ENCODE results near the gene SEPTIN5.

GRCh38 chr22:19728271-19728670, 14.0 kb downstream of the SEPTIN5 start:
- TF ChIP-seq POLR2A (IDR thresholded peaks at IDR 0.05) (no peak), CTCF (IDR thresholded peaks at IDR 0.05) (no peak)
